Stimulated activated CD8-positive, alpha-beta memory T cell treated with anti-CD3 and anti-CD28 coated beads, Interleukin-12 subunit alpha, Interleukin-12 subunit beta, amount 100 ng/mL, for 4 hours (primary cell): ENCODE results near the gene GSG1.
"Not testable (repeated sequence)": the region's sequence is repeated elsewhere in the genome, so short reads cannot be mapped to it uniquely, and the experiment has no call there.

Experiments used
- DNase-seq: peaks from one replicate; pipeline ENCODE4 v3.0.0-alpha.2; 2020; ENCODE audit warnings: low read depth

GSG1 gene

DNA sequence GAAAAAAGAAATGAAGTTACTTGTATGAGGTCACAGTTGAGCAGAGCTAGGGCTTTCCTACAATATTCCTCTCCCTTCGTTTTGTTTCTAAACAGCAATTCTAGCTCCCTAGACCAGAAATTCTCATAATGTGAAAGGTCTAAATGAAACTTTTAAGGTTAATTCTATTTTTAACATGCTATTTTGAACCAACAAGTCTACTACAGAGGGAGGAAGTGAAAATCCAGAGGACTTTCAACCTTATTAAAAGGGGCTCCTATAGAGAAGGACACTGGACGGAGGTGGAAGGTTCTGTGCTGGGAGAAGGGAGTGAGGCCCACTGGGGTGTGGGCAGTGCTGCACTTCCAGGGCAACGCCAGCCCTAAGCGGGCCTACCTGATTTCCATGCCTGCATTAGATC, 13.4 kb downstream of the GSG1 start:
- DNase-seq, result no peak

DNA sequence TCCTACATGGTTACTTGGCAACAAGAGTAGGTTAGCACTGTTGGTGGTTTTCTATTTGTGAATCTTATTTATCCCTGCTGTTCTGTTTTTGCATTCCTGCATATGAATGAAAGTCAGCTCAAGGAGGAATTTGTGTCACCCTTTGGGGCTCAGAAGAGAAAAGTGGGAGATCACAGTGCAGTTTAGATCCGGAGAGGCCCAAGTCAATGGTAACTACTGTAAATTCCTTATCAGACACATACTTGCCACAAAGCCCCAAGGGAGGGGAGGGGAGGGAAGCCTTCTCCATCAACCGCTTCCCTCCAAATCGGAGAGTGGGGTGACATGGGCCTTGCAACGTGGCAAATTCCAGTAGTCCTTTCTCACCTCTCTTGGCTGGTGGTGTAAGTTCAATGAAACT, 15.0 kb downstream of the GSG1 start:
- no peak for DNase-seq

DNA sequence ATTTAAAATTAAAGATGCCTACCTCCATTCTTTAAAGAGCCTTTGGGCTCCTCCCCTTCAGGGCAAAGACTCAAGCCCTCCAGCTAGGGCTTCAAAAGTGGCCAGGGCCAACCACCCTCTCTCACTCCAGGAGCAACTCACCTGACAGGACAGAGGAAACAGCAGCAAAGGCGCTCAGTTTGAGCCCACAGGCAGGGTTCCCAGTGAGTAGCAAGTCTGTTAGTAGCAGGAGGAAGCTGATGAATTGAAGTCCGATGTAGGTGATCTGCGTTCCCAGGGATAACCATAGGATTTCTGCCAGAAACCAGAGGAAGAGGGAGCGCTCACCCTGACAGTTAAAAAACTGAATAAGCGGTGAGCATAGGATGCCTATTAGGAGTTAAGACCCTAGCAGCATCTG, 15.7 kb downstream of the GSG1 start:
- DNase-seq, result no peak

GRCh38 chr12:13085968-13086686, 17.3 kb downstream of the GSG1 start:
- no peak for DNase-seq

GRCh38 chr12:13084898-13085640, 18.4 kb downstream of the GSG1 start:
- no peak for DNase-seq

DNA sequence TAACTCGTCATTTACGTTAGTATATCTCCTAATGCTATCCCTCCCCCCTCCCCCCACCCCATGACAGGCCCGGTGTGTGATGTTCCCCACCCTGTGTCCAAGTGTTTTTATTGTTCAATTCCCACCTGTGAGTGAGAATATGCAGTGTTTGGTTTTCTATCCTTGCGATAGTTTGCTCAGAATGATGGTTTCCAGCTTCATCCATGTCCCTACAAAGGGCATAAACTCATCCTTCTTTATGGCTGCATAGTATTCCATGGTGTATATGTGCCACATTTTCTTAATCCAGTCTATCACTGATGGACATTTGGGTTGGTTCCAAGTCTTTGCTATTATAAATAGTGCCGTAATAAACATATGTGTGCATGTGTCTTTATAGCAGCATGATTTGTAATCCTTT, 19.8 kb downstream of the GSG1 start:
- DNase-seq, result not testable (repeated sequence)

- no peak for DNase-seq
Measured at GRCh38 chr12:13082861-13083260, 20.6 kb downstream of the GSG1 start.

- no peak for DNase-seq
Measured at GRCh38 chr12:13080266-13080665, 23.2 kb downstream of the GSG1 start.

DNA sequence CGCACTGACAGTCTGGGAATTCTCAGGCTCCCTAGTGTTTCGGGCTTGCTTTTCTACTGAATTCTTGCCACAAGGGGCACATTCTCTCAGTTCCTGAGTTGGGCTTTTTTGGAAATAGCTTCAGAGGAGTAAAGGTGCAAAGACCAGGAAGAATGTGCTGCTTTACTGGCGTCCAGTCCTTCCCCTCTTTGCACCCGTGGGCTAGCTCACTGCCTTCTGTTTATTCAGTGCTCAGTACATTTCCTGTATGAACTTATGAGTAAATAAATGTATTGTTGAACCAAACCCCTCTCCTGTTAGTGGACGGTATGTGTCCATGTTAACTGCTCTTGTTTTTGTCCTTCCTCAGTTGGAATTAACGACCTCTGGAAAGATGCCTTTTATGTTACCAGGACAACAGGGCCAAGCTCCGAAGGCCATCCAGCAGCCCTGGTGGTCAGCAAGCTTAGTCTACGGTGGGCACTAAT, 24.0 kb downstream of the GSG1 start:
- no peak for DNase-seq

DNA sequence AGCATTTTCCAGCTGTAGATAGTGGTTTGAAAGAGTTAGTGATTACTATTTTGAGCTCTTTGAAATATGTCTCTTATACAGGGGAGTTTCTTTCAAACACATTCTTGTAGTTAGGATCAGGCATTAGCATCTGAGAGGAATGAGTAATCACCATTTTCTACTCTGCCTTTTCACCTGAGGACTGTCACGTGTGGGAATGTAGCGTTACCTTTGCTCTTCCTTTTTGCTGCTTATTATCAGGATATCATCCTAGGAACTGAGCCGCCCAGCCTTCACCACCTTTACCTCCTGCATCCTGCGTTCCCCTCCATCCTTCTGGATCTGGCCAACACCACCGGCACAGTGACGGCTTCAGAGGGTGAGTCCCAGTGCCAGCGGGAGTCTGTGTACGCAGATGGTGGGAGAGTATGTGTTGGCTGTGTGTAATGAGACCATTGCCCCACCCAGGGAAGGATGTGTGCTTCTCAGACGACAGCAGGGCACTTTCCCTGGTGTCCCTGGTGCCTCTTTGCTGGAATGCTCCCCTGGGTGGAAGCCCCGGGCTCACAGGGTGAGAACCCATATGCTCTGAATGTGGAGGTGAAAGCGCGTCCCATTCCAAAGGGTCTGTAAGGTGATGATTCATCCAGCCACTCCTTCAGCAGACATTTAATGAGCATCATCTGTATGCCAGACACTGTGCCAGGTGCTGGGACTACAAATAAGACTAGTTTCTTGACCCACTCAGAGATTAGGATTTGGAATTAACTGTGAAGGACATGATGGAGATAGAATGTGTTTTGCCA, 27.5 kb downstream of the GSG1 start:
- DNase-seq, result no peak

DNA sequence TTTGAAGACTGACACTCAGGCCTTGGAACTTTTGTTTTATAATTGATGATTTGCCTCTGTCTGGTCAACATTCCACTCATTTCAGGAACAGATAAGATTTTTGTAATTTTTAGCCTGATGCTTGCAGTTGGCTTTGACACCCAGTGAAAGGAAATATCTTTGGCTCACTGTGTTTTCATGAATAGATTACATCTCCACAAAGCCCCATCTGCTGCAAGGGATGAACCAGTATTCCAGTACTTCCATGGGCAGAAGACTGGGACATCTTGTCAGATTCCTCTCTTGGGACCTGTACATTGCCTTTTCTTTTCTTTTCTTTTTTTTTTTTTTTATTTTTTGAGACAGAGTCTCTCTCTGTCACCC, 28.4 kb downstream of the GSG1 start:
- no peak for DNase-seq

DNA sequence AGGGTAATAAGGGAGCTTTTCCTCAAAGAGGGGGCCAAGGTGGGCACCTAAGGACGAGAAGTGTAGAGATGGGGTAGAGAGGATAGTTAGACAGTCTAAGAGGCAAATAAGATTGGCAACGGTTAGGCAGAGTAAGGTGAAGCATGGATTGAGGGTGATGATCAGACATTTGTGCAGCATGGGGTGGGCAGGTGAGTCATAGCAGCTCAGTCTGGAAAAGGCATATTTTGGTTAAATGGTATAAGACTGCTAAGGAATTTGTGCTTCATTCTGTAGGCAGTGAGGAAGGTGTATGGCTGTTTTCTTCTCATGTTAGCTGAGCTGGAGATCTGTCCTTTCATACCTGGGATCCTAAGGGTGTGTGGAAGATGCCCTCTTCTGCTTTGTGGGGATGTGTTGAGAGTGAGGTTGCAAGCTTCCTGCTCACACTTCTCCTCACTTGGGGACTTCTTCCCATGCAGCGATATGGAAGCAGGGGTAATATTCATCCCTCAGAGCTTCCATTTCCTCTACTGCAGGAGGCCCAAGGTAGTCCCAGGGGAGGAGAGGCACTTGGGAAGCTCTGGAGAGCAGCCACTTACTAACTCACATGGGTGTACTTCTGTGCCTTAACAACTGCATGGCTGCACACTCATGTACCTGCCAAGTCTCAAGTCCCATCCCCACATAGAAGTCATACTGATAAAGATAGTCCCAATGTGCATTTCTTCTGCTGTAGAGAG, 28.9 kb downstream of the GSG1 start:
- DNase-seq, result no peak

- DNase-seq, result no peak
Measured at GRCh38 chr12:13073173-13073572, 30.3 kb downstream of the GSG1 start.

DNA sequence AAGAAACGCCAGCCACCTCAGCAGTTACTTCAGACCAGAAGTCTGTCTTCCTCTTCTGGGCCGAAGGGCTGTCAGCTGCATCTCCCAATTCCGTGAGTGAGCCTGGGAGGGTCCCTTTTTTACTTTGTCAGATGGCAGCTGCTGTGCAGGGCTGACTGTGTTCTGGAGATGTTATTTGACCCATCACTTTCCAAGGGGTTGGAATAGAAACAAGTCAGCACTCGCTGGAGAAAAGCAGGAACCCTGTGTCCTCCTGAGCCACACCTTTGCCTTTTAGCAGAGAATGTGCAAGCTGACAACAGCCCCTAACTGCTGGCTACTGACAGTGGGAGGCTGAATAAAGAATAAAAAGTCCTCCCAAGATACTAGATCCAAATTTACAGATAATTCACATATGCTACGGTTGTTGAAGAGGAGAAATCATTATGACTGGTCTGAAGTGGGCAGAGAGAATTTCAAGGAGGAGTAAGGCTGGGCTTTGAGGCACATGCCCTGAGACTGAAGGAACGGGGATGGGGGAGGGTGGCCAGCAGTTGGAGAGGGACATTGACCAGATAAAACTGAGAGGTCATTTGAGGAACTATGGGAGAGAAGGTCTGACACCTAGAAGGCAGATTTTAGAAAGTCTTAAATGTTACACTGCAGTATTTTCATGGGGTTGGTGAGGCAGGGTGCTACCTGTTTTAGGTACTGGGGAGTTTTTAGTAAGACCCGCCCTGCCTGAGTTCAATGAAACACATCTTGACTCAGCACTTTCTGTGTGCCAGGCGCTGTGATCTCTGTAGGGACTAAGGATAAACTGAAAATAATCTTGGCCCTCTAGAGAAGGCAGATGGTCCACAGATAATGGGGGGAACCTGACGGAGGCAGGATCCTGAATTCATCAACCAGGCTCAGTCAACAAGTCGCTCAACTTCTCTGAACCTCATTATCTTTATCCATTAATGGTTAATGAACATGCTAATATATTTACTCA, 31.9 kb downstream of the GSG1 start:
- no peak for DNase-seq

DNA sequence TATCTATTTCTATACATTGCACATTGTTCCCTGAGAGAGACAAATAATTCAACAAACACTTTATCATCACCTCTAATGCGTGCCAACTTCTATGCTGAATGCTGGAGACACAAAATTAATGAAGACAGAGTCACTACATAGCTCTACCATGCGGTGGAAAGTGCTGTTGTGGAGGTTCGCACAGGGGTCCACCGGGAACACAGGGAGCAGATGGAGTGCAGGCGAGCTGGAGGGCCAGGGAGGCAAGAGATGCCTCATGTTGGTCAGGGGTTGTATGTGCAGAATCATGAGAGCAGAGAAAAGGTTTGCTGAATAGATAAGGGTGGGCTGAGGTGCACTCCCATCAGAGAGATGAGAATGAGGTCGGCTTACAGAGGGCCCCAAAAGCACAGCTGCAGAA, 34.1 kb downstream of the GSG1 start:
- DNase-seq, result no peak

DNA sequence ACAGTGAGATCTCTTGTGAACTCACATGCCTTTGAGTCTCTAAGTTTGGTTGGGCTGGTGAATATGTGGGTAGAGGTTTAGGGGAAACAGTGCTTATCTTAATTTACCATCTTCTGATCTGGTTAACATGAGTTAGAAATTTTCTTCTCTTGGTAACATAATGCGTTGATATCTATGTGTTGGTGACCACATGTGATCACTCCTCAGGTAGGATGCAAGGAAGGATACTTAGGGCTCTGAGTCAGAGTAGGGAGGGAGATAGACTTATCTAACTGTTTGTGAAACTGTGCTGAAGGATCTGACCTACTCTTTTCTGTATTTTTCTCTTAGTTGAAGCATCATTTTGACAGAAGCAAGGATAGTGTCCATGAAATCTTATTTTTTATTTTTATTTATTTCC, 36.1 kb downstream of the GSG1 start:
- DNase-seq, result no peak

- DNase-seq, result no peak
Measured at GRCh38 chr12:13066459-13066858, 37.0 kb downstream of the GSG1 start.

GRCh38 chr12:13066014-13066413, 37.5 kb downstream of the GSG1 start:
- DNase-seq, result no peak

- DNase-seq, result no peak
Measured at GRCh38 chr12:13062669-13063068, 40.8 kb downstream of the GSG1 start.

DNA sequence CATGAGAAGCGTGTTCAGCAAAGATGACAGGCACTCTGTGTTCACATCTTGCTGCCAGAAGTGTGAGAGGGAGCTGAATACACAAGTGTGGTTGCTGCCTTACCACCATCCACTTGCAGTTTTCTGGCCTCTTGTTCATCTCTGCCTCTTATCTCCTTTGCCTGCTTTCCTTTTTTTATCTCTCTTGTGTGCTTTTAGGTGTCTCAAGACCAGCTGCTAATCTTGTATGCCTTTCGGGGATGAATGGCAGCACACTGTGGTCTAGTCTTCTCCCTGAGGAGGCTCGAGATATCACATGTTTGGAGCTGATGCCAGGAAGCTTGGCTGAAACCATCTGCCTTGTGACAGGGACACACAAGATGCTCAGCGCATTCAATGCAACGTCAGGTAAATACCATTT, 42.1 kb downstream of the GSG1 start:
- DNase-seq, result no peak

GRCh38 chr12:13060581-13060980, 42.9 kb downstream of the GSG1 start:
- no peak for DNase-seq
